ENCODE data around the gene LTB. TPM values are rescaled to one million over a fixed set of nuclear protein-coding genes. Genes with fewer than 3 reads are reported as not detected.

The LTB gene
- total and polyA plus RNA-seq, 4 experiments from 2014 or later: 802 to 3,276 (median 1,633) TPM

GRCh38 chr6:31619805-31620585 is 37.8 kb upstream of the LTB start:
- H3K4me3 Mint-ChIP-seq: peak overlapping the region; percentile 89 to 98 (median 93)
- Histone ChIP-seq H3K27ac (ENCODE audit: low read depth, low read length) (peak overlapping the region; percentile 99), H3K4me1 (ENCODE audit: insufficient read depth, low read length) (peaks cover 34% of the 10 kb centered on the region), H3K9me3 (ENCODE audit: control insufficient read depth in 1 of 2, low read length in 2 of 2) (no peaks in the 10 kb centered on the region), H3K36me3 (ENCODE audit: insufficient read depth, low read length) (peaks cover 22% of the 10 kb centered on the region), H3K4me3 (ENCODE audit: low read length in 2 of 2) (peak overlapping the region in 1 of 2 donors; percentile 93), H3K27me3 (ENCODE audit: insufficient read depth, low read length) (no peaks in the 10 kb centered on the region)
- no peaks in the 10 kb centered on the region for H3K27me3 Mint-ChIP-seq
- peak overlapping the region; percentile 91 to 99 (median 98) for H3K27ac Mint-ChIP-seq
- peaks cover 21 to 49% (median 39%) of the 10 kb centered on the region in 4 donors for H3K4me1 Mint-ChIP-seq
- no peaks in the 10 kb centered on the region for H3K9me3 Mint-ChIP-seq
- intact Hi-C loops (cut with micrococcal nuclease): loop anchor here (1.0 kb wide), 6 partner anchors 32 to 423 kb away; partner anchors contain the start of genes ABHD16A, BAG6 and NFKBIL1
- ChIA-PET CTCF (ENCODE audit: partially characterized antibody) (no interaction called here), POLR2A (ENCODE audit: partially characterized antibody) (interaction anchor here (0.7 to 4.5 kb wide), 25 partner anchors 19 to 461 kb away, joined by 3 to 66 read pairs (median 5); partner anchors contain the start of genes APOM, ATP6V1G2, BAG6 and C6orf47)
- H3K36me3 Mint-ChIP-seq: peaks cover 12 to 38% of the 10 kb centered on the region in 2 donors
- peak; percentile 96 to 98 (median 98) for DNase-seq

GRCh38 chr6:31617010-31617409 is 34.8 kb upstream of the LTB start:
- H3K9me3 ChIP-seq (ENCODE audit: control insufficient read depth in 1 of 2, low read length in 2 of 2): no peaks in the 10 kb centered on the region
- peaks cover 0 to 13% of the 10 kb centered on the region in 2 donors for H3K36me3 Mint-ChIP-seq
- DNase-seq: no peak
- intact Hi-C loops (cut with micrococcal nuclease): no loop called here
- ChIA-PET POLR2A (ENCODE audit: partially characterized antibody) (interaction anchor here (0.6 to 1.3 kb wide), 2 partner anchors 20 to 70 kb away, joined by 3 to 4 read pairs; partner anchors contain the start of gene ATP6V1G2), CTCF (ENCODE audit: partially characterized antibody) (interaction anchor here (0.6 to 3.5 kb wide), 5 partner anchors 12 to 71 kb away, joined by 3 to 18 read pairs (median 3); partner anchors contain the start of genes ATP6V1G2 and NCR3)
- H3K4me3 ChIP-seq (ENCODE audit: low read length in 2 of 2): no peak overlapping the region
- H3K27ac ChIP-seq (ENCODE audit: low read depth, low read length): no peak overlapping the region
- H3K4me1 ChIP-seq (ENCODE audit: insufficient read depth, low read length): peaks cover 27% of the 10 kb centered on the region
- H3K27me3 Mint-ChIP-seq: no peaks in the 10 kb centered on the region
- no peaks in the 10 kb centered on the region for H3K27me3 ChIP-seq (ENCODE audit: insufficient read depth, low read length)
- H3K27ac Mint-ChIP-seq: peak overlapping the region in 3 of 7 donors; percentile 47 to 72 (median 50)
- peaks cover 12 to 47% (median 32%) of the 10 kb centered on the region in 4 donors for H3K4me1 Mint-ChIP-seq
- H3K9me3 Mint-ChIP-seq: no peaks in the 10 kb centered on the region
- H3K36me3 ChIP-seq (ENCODE audit: insufficient read depth, low read length): no peaks in the 10 kb centered on the region
- peak overlapping the region in 1 of 8 donors; percentile 29 for H3K4me3 Mint-ChIP-seq

GRCh38 chr6:31615748-31616147 is 33.5 kb upstream of the LTB start:
- Histone ChIP-seq H3K4me3 (ENCODE audit: low read length in 2 of 2) (no peak overlapping the region), H3K4me1 (ENCODE audit: insufficient read depth, low read length) (peaks cover 20% of the 10 kb centered on the region), H3K36me3 (ENCODE audit: insufficient read depth, low read length) (no peaks in the 10 kb centered on the region), H3K27ac (ENCODE audit: low read depth, low read length) (no peak overlapping the region), H3K9me3 (ENCODE audit: control insufficient read depth in 1 of 2, low read length in 2 of 2) (no peaks in the 10 kb centered on the region), H3K27me3 (ENCODE audit: insufficient read depth, low read length) (no peaks in the 10 kb centered on the region)
- peaks cover 0 to 4% of the 10 kb centered on the region in 2 donors for H3K36me3 Mint-ChIP-seq
- no peak for DNase-seq
- no peaks in the 10 kb centered on the region for H3K9me3 Mint-ChIP-seq
- peak overlapping the region in 6 of 8 donors; percentile 26 to 71 (median 49) for H3K4me3 Mint-ChIP-seq
- POLR2A ChIA-PET (ENCODE audit: partially characterized antibody): interaction anchor here (1.0 kb wide), 1 partner anchor 33 kb away, joined by 3 read pairs; the partner anchor contains the start of gene LTB
- no peaks in the 10 kb centered on the region for H3K27me3 Mint-ChIP-seq
- intact Hi-C loops (cut with micrococcal nuclease): no loop called here
- peak overlapping the region in 5 of 7 donors; percentile 47 to 88 (median 67) for H3K27ac Mint-ChIP-seq
- CTCF ChIA-PET (ENCODE audit: partially characterized antibody): interaction anchor here (3.5 kb wide), 1 partner anchor 17 kb away, joined by 18 read pairs; no protein-coding TSS in a partner anchor
- peaks cover 7 to 37% (median 24%) of the 10 kb centered on the region in 4 donors for H3K4me1 Mint-ChIP-seq

- Mint-ChIP-seq H3K36me3 (peaks cover 0 to under 1% of the 10 kb centered on the region in 2 donors), H3K4me3 (peak within 1 kb of the TSS in 7 of 8 donors; percentile 26 to 71 (median 35)), H3K27ac (peak within 1 kb of the TSS; percentile 29 to 88 (median 57)), H3K9me3 (no peaks in the 10 kb centered on the region), H3K4me1 (peaks cover 7 to 31% (median 22%) of the 10 kb centered on the region in 4 donors), H3K27me3 (no peaks in the 10 kb centered on the region)
- Histone ChIP-seq H3K36me3 (ENCODE audit: insufficient read depth, low read length) (no peaks in the 10 kb centered on the region), H3K4me3 (ENCODE audit: low read length in 2 of 2) (no peak within 1 kb of the TSS), H3K9me3 (ENCODE audit: control insufficient read depth in 1 of 2, low read length in 2 of 2) (no peaks in the 10 kb centered on the region), H3K27ac (ENCODE audit: low read depth, low read length) (no peak within 1 kb of the TSS), H3K4me1 (ENCODE audit: insufficient read depth, low read length) (peaks cover 20% of the 10 kb centered on the region), H3K27me3 (ENCODE audit: insufficient read depth, low read length) (no peaks in the 10 kb centered on the region)
- CTCF ChIA-PET (ENCODE audit: partially characterized antibody): interaction anchor here (3.5 kb wide), 1 partner anchor 16 kb away, joined by 18 read pairs; no protein-coding TSS in a partner anchor
- POLR2A ChIA-PET (ENCODE audit: partially characterized antibody): interaction anchor here (0.6 to 1.0 kb wide), 2 partner anchors 32 kb away, joined by 3 read pairs; partner anchors contain the start of gene LTB
- DNase-seq: no peak
- intact Hi-C loops (cut with micrococcal nuclease): no loop called here
These were observed 32.7 kb upstream of the LTB start, which contains the start of gene AIF1 for GRCh38 chr6:31614684-31615578. AIF1 (plus strand) TSS chr6:31615234; CDS start chr6:31615330, 96 bp downstream.

GRCh38 chr6:31614075-31614619 is 31.9 kb upstream of the LTB start:
- Mint-ChIP-seq H3K36me3 (no peaks in the 10 kb centered on the region), H3K4me3 (no peak overlapping the region), H3K4me1 (peaks cover 3 to 25% (median 18%) of the 10 kb centered on the region in 4 donors), H3K27me3 (no peaks in the 10 kb centered on the region), H3K9me3 (no peaks in the 10 kb centered on the region), H3K27ac (no peak overlapping the region)
- DNase-seq: no peak
- ChIA-PET CTCF (ENCODE audit: partially characterized antibody) (interaction anchor here (0.7 kb wide), 1 partner anchor 31 kb away, joined by 4 read pairs; no protein-coding TSS in a partner anchor), POLR2A (ENCODE audit: partially characterized antibody) (interaction anchor here (0.6 kb wide), 1 partner anchor 31 kb away, joined by 3 read pairs; no protein-coding TSS in a partner anchor)
- intact Hi-C loops (cut with micrococcal nuclease): no loop called here
- Histone ChIP-seq H3K4me1 (ENCODE audit: insufficient read depth, low read length) (peaks cover 16% of the 10 kb centered on the region), H3K9me3 (ENCODE audit: control insufficient read depth in 1 of 2, low read length in 2 of 2) (no peaks in the 10 kb centered on the region), H3K27me3 (ENCODE audit: insufficient read depth, low read length) (no peaks in the 10 kb centered on the region), H3K27ac (ENCODE audit: low read depth, low read length) (no peak overlapping the region), H3K4me3 (ENCODE audit: low read length in 2 of 2) (no peak overlapping the region), H3K36me3 (ENCODE audit: insufficient read depth, low read length) (no peaks in the 10 kb centered on the region)

GRCh38 chr6:31610968-31611367 is 28.7 kb upstream of the LTB start:
- H3K4me1 ChIP-seq (ENCODE audit: insufficient read depth, low read length): peaks cover 10% of the 10 kb centered on the region
- Mint-ChIP-seq H3K27ac (peak overlapping the region in 1 of 7 donors; percentile 18), H3K36me3 (no peaks in the 10 kb centered on the region), H3K4me1 (peaks cover 3 to 16% (median 10%) of the 10 kb centered on the region in 4 donors), H3K9me3 (no peaks in the 10 kb centered on the region), H3K4me3 (no peak overlapping the region), H3K27me3 (no peaks in the 10 kb centered on the region)
- no peak overlapping the region for H3K27ac ChIP-seq (ENCODE audit: low read depth, low read length)
- ChIA-PET CTCF (ENCODE audit: partially characterized antibody) (interaction anchor here (0.6 to 3.5 kb wide), 3 partner anchors 12 to 18 kb away, joined by 3 to 25 read pairs (median 4); partner anchors contain the start of gene NCR3), POLR2A (ENCODE audit: partially characterized antibody) (interaction anchor here (1.4 kb wide), 1 partner anchor 41 kb away, joined by 7 read pairs; the partner anchor contains the start of gene BAG6)
- H3K4me3 ChIP-seq (ENCODE audit: low read length in 2 of 2): no peak overlapping the region
- DNase-seq: no peak
- no peaks in the 10 kb centered on the region for H3K27me3 ChIP-seq (ENCODE audit: insufficient read depth, low read length)
- intact Hi-C loops (cut with micrococcal nuclease): no loop called here
- H3K9me3 ChIP-seq (ENCODE audit: control insufficient read depth in 1 of 2, low read length in 2 of 2): no peaks in the 10 kb centered on the region
- no peaks in the 10 kb centered on the region for H3K36me3 ChIP-seq (ENCODE audit: insufficient read depth, low read length)
